Measurements from ENCODE around the gene ZMAT3. TPM values are rescaled to one million over a fixed set of nuclear protein-coding genes. Genes with fewer than 3 reads are reported as not detected.

The ZMAT3 gene
- total and polyA plus RNA-seq, 3 experiments from 2014 or later = 10.7 to 16.3 (median 14.7) TPM

GRCh38 chr3:179018808-179019207 lies 52.8 kb downstream of the ZMAT3 start:
- ChIA-PET POLR2A (interaction anchor here (0.7 kb wide), 1 partner anchor 129 kb away, joined by 3 read pairs; the partner anchor contains the start of gene PIK3CA), CTCF (interaction anchor here (1.9 kb wide), 1 partner anchor 296 kb away, joined by 5 read pairs; no protein-coding TSS in a partner anchor)
- H3K27ac ChIP-seq (ENCODE audit: low read depth, low read length) = no peak overlapping the region
- H3K4me3 ChIP-seq (ENCODE audit: low read length) = no peak overlapping the region
- no peaks in the 10 kb centered on the region for H3K36me3 ChIP-seq (ENCODE audit: insufficient read depth, low read length)
- H3K27me3 ChIP-seq (ENCODE audit: insufficient read depth, low read length, poor library complexity, severe bottlenecking) = no peaks in the 10 kb centered on the region
- Mint-ChIP-seq H3K36me3 (peaks cover 0 to 6% (median 3%) of the 10 kb centered on the region in 3 donors), H3K27me3 (no peaks in the 10 kb centered on the region), H3K4me1 (peaks cover 15 to 38% (median 21%) of the 10 kb centered on the region in 3 donors), H3K4me3 (no peak overlapping the region), H3K27ac (peak overlapping the region in 1 of 8 donors; percentile 40), H3K9me3 (no peaks in the 10 kb centered on the region)
- DNase-seq = no peak
- H3K9me3 ChIP-seq (ENCODE audit: low read length) = no peaks in the 10 kb centered on the region
- peaks cover 14% of the 10 kb centered on the region for H3K4me1 ChIP-seq (ENCODE audit: insufficient read depth, low read length)

- H3K9me3 Mint-ChIP-seq = no peaks in the 10 kb centered on the region
- peaks cover 15 to 38% (median 21%) of the 10 kb centered on the region in 3 donors for H3K4me1 Mint-ChIP-seq
- no peaks in the 10 kb centered on the region for H3K27me3 ChIP-seq (ENCODE audit: insufficient read depth, low read length, poor library complexity, severe bottlenecking)
- ChIA-PET POLR2A (no interaction called here), CTCF (interaction anchor here (2.8 kb wide), 1 partner anchor 298 kb away, joined by 21 read pairs; no protein-coding TSS in a partner anchor)
- DNase-seq = no peak
- H3K27ac ChIP-seq (ENCODE audit: low read depth, low read length) = no peak overlapping the region
- H3K27me3 Mint-ChIP-seq = peaks cover 0 to 4% of the 10 kb centered on the region in 2 donors
- no peak overlapping the region for H3K4me3 ChIP-seq (ENCODE audit: low read length)
- peak overlapping the region in 5 of 8 donors; percentile 5 to 56 (median 26) for H3K27ac Mint-ChIP-seq
- H3K4me3 Mint-ChIP-seq = peak overlapping the region; percentile 5 to 68 (median 44)
- H3K36me3 ChIP-seq (ENCODE audit: insufficient read depth, low read length) = no peaks in the 10 kb centered on the region
- H3K4me1 ChIP-seq (ENCODE audit: insufficient read depth, low read length) = peaks cover 14% of the 10 kb centered on the region
- no peaks in the 10 kb centered on the region for H3K9me3 ChIP-seq (ENCODE audit: low read length)
- H3K36me3 Mint-ChIP-seq = peaks cover 0 to 6% (median 3%) of the 10 kb centered on the region in 3 donors
Observed at GRCh38 chr3:179016979-179017670, 54.5 kb downstream of the ZMAT3 start.

GRCh38 chr3:179015551-179016020 lies 56.0 kb downstream of the ZMAT3 start:
- Histone ChIP-seq H3K9me3 (ENCODE audit: low read length) (no peaks in the 10 kb centered on the region), H3K4me3 (ENCODE audit: low read length) (no peak overlapping the region), H3K36me3 (ENCODE audit: insufficient read depth, low read length) (no peaks in the 10 kb centered on the region), H3K27me3 (ENCODE audit: insufficient read depth, low read length, poor library complexity, severe bottlenecking) (no peaks in the 10 kb centered on the region), H3K27ac (ENCODE audit: low read depth, low read length) (no peak overlapping the region), H3K4me1 (ENCODE audit: insufficient read depth, low read length) (peaks cover 10% of the 10 kb centered on the region)
- no peak overlapping the region for H3K27ac Mint-ChIP-seq
- DNase-seq = peak in 4 of 5 donors; percentile 30 to 75 (median 68)
- H3K4me3 Mint-ChIP-seq = no peak overlapping the region
- peaks cover 14 to 28% (median 21%) of the 10 kb centered on the region in 3 donors for H3K4me1 Mint-ChIP-seq
- no peaks in the 10 kb centered on the region for H3K9me3 Mint-ChIP-seq
- H3K27me3 Mint-ChIP-seq = peaks cover 1 to 7% of the 10 kb centered on the region in 2 donors
- peaks cover 0 to 2% (median 1%) of the 10 kb centered on the region in 3 donors for H3K36me3 Mint-ChIP-seq
- ChIA-PET POLR2A (no interaction called here), CTCF (interaction anchor here (0.7 to 2.8 kb wide), 17 partner anchors 9 to 551 kb away, joined by 3 to 21 read pairs (median 4); no protein-coding TSS in a partner anchor)

GRCh38 chr3:179005706-179006105 lies 65.9 kb downstream of the ZMAT3 start:
- CTCF ChIA-PET = no interaction called here
- DNase-seq = no peak
- Mint-ChIP-seq H3K4me1 (no peaks in the 10 kb centered on the region), H3K4me3 (no peak overlapping the region), H3K27me3 (peaks cover 0 to 24% of the 10 kb centered on the region in 2 donors), H3K27ac (no peak overlapping the region), H3K36me3 (peaks cover 0 to 7% (median 3%) of the 10 kb centered on the region in 3 donors), H3K9me3 (no peaks in the 10 kb centered on the region)
- H3K27ac ChIP-seq (ENCODE audit: low read depth, low read length) = no peak overlapping the region
- no peaks in the 10 kb centered on the region for H3K4me1 ChIP-seq (ENCODE audit: insufficient read depth, low read length)
- no peaks in the 10 kb centered on the region for H3K9me3 ChIP-seq (ENCODE audit: low read length)
- H3K4me3 ChIP-seq (ENCODE audit: low read length) = no peak overlapping the region
- no peaks in the 10 kb centered on the region for H3K27me3 ChIP-seq (ENCODE audit: insufficient read depth, low read length, poor library complexity, severe bottlenecking)
- H3K36me3 ChIP-seq (ENCODE audit: insufficient read depth, low read length) = no peaks in the 10 kb centered on the region
- POLR2A ChIA-PET = no interaction called here

- Histone ChIP-seq H3K27ac (ENCODE audit: low read depth, low read length) (no peak overlapping the region), H3K36me3 (ENCODE audit: insufficient read depth, low read length) (no peaks in the 10 kb centered on the region), H3K9me3 (ENCODE audit: low read length) (no peaks in the 10 kb centered on the region), H3K4me1 (ENCODE audit: insufficient read depth, low read length) (no peaks in the 10 kb centered on the region), H3K4me3 (ENCODE audit: low read length) (no peak overlapping the region), H3K27me3 (ENCODE audit: insufficient read depth, low read length, poor library complexity, severe bottlenecking) (no peaks in the 10 kb centered on the region)
- Mint-ChIP-seq H3K4me1 (no peaks in the 10 kb centered on the region), H3K27me3 (peaks cover 0 to 24% of the 10 kb centered on the region in 2 donors), H3K9me3 (no peaks in the 10 kb centered on the region), H3K36me3 (peaks cover 0 to 7% (median 3%) of the 10 kb centered on the region in 3 donors), H3K27ac (no peak overlapping the region), H3K4me3 (no peak overlapping the region)
- POLR2A ChIA-PET = no interaction called here
- DNase-seq = no peak
- CTCF ChIA-PET = no interaction called here
Observed at GRCh38 chr3:179005213-179005612, 66.4 kb downstream of the ZMAT3 start.

- no peaks in the 10 kb centered on the region for H3K9me3 ChIP-seq (ENCODE audit: low read length)
- no peak overlapping the region for H3K27ac Mint-ChIP-seq
- ChIA-PET POLR2A (no interaction called here), CTCF (no interaction called here)
- H3K4me1 ChIP-seq (ENCODE audit: insufficient read depth, low read length) = no peaks in the 10 kb centered on the region
- no peak overlapping the region for H3K27ac ChIP-seq (ENCODE audit: low read depth, low read length)
- no peak overlapping the region for H3K4me3 Mint-ChIP-seq
- H3K36me3 ChIP-seq (ENCODE audit: insufficient read depth, low read length) = no peaks in the 10 kb centered on the region
- H3K4me3 ChIP-seq (ENCODE audit: low read length) = no peak overlapping the region
- H3K27me3 Mint-ChIP-seq = peaks cover 0 to 2% of the 10 kb centered on the region in 2 donors
- H3K4me1 Mint-ChIP-seq = no peaks in the 10 kb centered on the region
- H3K9me3 Mint-ChIP-seq = no peaks in the 10 kb centered on the region
- H3K36me3 Mint-ChIP-seq = peaks cover 0 to 7% (median 3%) of the 10 kb centered on the region in 3 donors
- no peaks in the 10 kb centered on the region for H3K27me3 ChIP-seq (ENCODE audit: insufficient read depth, low read length, poor library complexity, severe bottlenecking)
- no peak for DNase-seq
Observed at GRCh38 chr3:179000659-179001058, 71.0 kb downstream of the ZMAT3 start.

GRCh38 chr3:179000144-179000543 lies 71.5 kb downstream of the ZMAT3 start:
- H3K27me3 ChIP-seq (ENCODE audit: insufficient read depth, low read length, poor library complexity, severe bottlenecking) = no peaks in the 10 kb centered on the region
- H3K36me3 ChIP-seq (ENCODE audit: insufficient read depth, low read length) = no peaks in the 10 kb centered on the region
- Mint-ChIP-seq H3K9me3 (no peaks in the 10 kb centered on the region), H3K27ac (no peak overlapping the region), H3K4me1 (no peaks in the 10 kb centered on the region), H3K4me3 (no peak overlapping the region), H3K36me3 (peaks cover 0 to 8% (median 3%) of the 10 kb centered on the region in 3 donors), H3K27me3 (no peaks in the 10 kb centered on the region)
- ChIA-PET CTCF (no interaction called here), POLR2A (no interaction called here)
- no peaks in the 10 kb centered on the region for H3K9me3 ChIP-seq (ENCODE audit: low read length)
- H3K4me3 ChIP-seq (ENCODE audit: low read length) = no peak overlapping the region
- no peak overlapping the region for H3K27ac ChIP-seq (ENCODE audit: low read depth, low read length)
- H3K4me1 ChIP-seq (ENCODE audit: insufficient read depth, low read length) = no peaks in the 10 kb centered on the region
- DNase-seq = no peak

DNA sequence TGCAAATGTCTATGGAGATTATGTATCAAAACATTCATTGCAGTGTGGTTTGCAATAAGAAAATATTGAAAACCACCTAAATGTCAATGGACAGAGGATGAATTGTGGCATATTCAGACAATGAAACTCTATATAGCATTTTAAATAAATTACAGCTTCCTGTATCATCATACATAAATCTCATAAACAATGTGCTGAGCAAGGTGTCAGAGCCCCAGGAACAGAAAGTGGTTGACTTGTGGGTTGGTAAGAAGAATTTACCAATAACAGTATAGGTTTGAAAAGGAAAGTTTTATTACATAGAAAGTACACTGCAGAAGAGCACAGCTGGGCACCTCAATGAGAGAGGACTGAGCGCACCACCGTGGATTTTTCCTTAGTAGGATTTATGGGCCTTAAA lies 75.2 kb downstream of the ZMAT3 start:
- ChIA-PET CTCF (no interaction called here), POLR2A (no interaction called here)
- peaks cover 0 to 5% (median under 1%) of the 10 kb centered on the region in 5 donors for H3K9me3 Mint-ChIP-seq
- Histone ChIP-seq H3K4me3 (ENCODE audit: low read length) (no peak overlapping the region), H3K27me3 (ENCODE audit: insufficient read depth, low read length, poor library complexity, severe bottlenecking) (no peaks in the 10 kb centered on the region), H3K36me3 (ENCODE audit: insufficient read depth, low read length) (no peaks in the 10 kb centered on the region), H3K4me1 (ENCODE audit: insufficient read depth, low read length) (no peaks in the 10 kb centered on the region), H3K27ac (ENCODE audit: low read depth, low read length) (no peak overlapping the region), H3K9me3 (ENCODE audit: low read length) (no peaks in the 10 kb centered on the region)
- no peak overlapping the region for H3K4me3 Mint-ChIP-seq
- no peaks in the 10 kb centered on the region for H3K27me3 Mint-ChIP-seq
- no peak overlapping the region for H3K27ac Mint-ChIP-seq
- H3K4me1 Mint-ChIP-seq = no peaks in the 10 kb centered on the region
- DNase-seq = no peak
- H3K36me3 Mint-ChIP-seq = peaks cover 3 to 17% (median 15%) of the 10 kb centered on the region in 3 donors
